Neural progenitor cell (in vitro differentiated cells): Measurements from ENCODE around the gene ESCO1.

ENCODE experiments used
- CTCF ChIP-seq: fragments of 200-600 bp; sonication (generic); IDR thresholded peaks from 2 replicates; pipeline ENCODE4 v1.5.1; 2017; ENCODE audit warnings: antibody characterized with exemption, mild to moderate bottlenecking
- EZH2 ChIP-seq: fragments of 200-600 bp; sonication (generic); IDR thresholded peaks from 2 replicates; pipeline ENCODE4 v1.6.1; 2017; ENCODE audit warnings: antibody characterized with exemption, mild to moderate bottlenecking, moderate library complexity
- EZH2phosphoT487 ChIP-seq: fragments of 200-600 bp; sonication (generic); IDR thresholded peaks from 2 replicates; pipeline ENCODE4 v1.6.1; 2017; ENCODE audit warnings: antibody characterized with exemption

GRCh38 chr18:21526463-21526862 is 74.0 kb downstream of the ESCO1 start:
- no peak for TF ChIP-seq CTCF
- TF ChIP-seq EZH2, result no peak
- TF ChIP-seq EZH2phosphoT487, result no peak
